HG02973 (cell line): Measurements from ENCODE around the gene TASP1.

Experiments used
- ATAC-seq: cut with Tn5 transposase; IDR thresholded peaks from one replicate; pipeline ENCODE4 v1.9.1; 2021; ENCODE audit warnings: moderate library complexity; ENCODE audit not compliant: unreplicated experiment

TASP1 gene

DNA sequence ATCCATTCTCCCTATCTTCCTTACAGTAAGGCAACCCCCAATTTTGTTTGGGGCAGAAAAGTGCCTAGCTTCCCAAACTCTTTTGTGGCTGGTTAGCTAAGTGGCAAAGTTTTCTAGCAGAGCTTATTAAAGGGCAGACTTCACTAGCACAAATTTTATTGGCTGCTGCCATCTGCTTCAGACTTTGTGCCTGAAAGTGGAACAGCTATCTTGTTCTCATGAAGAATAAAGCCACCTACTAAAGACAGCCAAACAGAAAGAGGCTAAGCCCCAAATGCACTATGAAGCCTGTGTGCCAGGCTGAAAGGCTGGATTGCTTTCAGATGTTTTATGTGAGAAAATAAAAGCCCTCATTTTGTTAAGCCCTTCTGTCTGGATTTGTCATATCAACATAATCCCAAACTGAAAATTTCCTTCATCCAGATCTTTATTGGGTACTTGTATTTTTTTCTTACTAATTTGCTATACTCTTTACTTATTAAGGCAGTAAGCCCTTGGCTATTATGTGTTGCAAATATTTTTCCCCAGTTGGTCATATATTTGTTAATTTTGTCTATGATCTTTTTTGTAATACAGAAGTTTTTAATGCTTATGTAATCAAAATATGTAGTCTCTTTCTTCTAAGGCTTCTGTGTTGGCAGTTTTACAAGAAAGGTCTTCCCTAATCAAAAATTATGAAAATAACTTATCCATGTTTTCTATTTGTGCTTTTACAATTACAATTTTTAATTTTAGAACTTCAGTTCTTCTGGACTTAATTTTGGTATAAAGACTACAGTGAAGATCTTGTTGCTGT lies 191.1 kb downstream of the TASP1 start:
- no peak for ATAC-seq

GRCh38 chr20:13443690-13444089 lies 195.0 kb downstream of the TASP1 start:
- ATAC-seq: no peak

DNA sequence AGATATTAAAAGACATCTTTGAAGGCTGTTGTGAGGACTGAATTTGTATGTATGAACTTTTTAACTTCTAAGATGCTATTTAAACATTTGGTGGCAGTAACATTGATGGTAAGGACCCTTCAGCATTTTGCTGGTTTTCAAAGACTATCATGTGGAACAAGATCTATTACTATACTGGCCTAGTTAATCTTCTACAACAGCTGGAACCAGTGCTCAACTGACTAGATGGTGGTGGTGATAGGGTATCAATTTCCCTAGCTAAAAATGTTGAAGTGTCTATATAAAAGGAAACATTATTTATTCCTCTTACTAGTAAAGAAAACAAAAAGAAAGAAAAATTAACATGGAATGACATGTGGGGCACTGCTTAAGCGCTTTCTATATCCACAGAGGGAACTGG lies 195.7 kb downstream of the TASP1 start:
- no peak for ATAC-seq

GRCh38 chr20:13441388-13441787 lies 197.3 kb downstream of the TASP1 start:
- no peak for ATAC-seq

DNA sequence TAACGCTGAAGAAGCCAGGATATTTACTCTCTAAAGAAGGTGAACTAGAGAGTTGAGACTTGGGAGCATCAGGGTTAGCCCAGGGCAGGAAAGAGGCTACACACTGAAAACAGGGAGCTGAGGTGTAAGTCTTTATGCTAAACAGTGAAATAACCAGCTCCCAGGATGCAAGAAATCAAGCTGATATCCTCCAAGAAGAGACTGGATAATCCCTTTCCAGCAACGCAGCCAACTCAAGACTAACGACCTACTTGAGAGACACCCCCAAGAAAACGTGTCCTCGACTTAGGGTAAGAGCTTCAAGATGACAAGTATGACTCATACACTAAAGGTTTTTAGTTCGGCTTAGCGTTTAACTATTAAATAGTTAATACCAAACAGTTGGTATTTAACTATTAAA lies 202.2 kb downstream of the TASP1 start:
- no peak for ATAC-seq

DNA sequence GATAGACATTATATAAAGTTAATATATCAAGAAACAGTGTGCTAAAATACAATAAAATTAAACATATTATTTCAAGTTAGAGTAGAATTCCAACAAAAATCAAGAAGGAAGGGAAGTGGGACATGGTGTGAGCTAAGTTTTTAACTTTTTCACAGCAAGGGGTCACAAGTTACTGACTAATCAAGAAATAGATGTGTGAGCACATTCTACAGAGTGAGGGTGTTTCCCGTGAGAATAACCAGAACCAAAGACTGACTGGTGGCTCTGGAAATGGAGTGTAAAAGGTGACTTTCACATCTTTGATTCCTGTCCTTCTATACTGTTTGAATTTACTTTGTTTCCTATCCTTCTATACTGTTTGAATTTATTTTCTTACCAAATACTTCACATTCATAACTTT lies 206.6 kb downstream of the TASP1 start:
- no peak for ATAC-seq

DNA sequence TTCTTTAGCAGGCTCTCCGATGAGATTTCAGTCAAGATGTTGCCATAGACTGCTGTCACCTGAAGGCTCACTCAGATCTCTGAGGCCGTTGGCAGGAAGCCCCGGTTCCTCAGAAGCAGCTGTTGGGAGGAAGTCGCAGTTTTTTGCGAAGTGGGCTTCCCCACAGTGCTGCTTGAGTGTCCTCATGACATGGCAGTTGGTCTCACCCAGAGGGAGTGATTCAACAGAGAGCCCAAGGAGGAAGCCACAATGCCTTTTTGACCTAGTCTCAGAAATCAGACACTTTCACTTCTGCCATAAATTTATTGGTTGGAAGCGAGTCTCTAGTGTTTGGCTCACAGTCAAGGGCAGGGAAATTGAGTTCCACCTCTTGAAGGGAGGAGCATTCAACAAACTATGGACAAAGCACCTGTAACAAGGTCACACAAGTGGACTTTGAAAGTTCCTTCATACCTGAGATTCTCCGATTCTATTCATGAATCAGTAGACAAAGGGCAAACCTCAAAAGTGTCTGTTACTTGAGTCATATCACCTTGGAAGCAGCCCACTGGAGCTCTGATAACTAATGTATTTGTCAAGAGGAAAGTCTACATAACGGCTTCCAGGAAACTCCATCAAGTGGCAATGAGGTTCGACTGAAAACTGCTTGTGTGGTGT lies 208.3 kb downstream of the TASP1 start:
- no peak for ATAC-seq

- ATAC-seq: no peak
These were observed 210.0 kb downstream of the TASP1 start for GRCh38 chr20:13428684-13429083.

DNA sequence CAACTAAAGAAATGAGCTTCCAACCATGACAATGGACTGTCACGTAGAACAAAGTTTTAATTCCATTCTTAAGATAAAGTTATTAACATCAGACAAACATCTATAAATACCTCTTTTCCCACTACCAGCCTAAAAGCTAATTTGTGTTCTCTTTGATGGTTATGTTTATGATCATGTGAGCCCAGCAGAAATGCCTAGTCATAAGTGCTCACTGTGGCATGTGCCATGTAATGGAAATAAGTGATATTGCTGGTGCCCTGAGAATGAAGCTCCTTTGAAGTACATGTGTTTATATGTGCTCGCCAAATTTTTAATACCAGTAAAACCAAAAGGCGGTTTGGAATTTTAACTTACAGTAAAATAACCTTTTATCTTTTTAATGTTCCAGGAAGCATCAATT lies 211.9 kb downstream of the TASP1 start:
- no peak for ATAC-seq

DNA sequence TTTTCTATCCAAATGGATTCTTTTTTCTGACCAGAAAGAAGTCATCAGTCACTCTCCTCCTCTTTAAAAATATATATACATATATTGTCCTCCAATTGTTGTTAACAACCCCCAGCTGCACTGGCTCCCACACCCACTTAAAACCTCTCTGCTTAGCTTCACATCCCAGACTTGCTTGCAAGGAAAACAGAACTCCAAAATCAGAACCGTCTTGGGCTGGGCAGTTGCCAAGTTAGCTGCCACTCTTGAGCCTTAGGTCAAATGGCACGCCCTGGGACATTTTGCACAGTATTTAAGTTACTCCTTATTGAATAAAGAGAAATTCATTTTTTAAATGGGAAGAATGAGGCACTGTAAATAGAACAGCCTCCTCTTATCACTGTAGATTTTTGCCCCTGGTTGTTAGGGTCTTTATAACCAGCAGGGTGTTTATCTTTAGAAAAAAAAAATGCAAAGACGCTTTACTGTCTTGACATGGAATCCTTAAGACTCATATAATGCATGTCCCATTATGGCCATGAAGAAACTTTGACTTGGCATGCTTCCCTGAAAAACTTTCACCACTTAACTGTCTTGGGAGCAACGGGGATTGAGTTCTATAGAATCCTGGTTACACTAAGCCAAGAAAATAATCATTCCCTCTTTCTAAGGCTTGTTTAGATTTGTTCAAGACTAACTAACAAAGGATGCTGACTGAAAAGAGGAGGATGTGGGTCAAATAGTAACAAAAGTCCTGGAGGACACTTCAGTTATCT lies 213.2 kb downstream of the TASP1 start:
- ATAC-seq: no peak

- no peak for ATAC-seq
These were observed 214.4 kb downstream of the TASP1 start for GRCh38 chr20:13424174-13424833.

DNA sequence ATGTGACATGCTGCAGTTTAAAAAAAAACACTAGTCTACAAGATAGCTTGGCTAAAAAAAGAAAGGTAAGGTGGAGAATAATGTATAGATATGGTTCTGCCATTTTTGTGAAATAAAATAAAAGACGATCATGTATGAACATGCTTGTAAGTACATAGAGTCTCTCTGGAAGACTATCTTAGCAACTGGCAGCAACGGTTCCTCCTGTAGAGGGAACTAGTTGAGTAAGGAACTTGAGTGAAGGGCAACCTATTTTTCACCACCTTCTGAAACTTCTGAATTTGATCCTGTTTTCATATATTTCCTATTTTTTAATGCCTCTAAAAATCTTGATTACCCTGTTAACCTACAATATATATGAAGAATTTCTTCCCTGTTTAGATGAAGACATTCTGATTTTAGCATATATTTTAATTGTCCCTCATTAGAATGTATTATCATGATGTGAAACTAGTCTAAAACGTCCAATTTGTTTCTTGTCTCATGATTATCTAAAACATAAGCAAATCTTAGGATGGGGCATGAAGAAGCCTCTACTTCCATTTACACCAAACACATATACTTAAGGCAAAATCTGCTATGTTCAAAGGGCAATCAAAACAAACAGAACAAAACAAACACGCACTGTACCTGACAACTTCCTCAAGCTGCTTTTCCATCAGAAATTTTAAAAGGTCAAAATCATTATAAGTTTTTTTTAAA lies 215.1 kb downstream of the TASP1 start:
- ATAC-seq: no peak

DNA sequence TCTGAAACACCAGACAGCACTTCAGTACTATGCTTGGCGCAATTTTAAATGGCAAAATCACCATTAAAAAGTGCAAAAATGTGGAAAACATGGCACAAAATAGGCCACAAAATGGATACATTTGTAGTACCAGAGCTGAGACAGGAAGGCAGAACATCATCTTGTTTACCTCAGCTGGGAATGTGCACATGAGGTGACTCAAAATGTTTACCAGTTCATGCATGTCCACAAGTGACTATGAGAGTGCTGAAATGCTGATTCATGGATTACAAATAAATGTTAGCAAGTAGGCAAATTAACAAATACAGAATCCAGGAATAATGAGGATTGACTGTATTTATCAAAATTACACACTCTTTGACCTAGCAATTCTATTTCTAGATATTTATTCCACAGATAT lies 216.1 kb downstream of the TASP1 start:
- ATAC-seq: no peak

DNA sequence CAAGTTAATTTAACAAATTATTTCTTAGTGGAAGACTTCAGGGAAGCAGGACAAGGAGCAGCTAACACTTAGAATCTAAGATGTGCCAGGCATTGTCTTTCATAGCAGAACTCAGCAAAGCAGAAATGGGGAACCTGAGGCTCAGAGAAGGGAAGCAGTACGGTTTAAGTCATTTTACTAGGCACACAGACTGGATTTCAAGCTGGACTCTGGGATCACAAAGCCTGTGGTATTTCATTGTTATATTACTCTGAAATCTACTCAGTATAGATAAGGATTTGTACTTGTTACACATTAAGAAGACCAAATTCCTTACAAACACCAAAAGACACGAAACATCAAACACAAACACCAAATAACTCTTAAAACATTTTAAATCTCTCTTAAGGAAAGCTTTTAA lies 218.1 kb downstream of the TASP1 start:
- no peak for ATAC-seq

DNA sequence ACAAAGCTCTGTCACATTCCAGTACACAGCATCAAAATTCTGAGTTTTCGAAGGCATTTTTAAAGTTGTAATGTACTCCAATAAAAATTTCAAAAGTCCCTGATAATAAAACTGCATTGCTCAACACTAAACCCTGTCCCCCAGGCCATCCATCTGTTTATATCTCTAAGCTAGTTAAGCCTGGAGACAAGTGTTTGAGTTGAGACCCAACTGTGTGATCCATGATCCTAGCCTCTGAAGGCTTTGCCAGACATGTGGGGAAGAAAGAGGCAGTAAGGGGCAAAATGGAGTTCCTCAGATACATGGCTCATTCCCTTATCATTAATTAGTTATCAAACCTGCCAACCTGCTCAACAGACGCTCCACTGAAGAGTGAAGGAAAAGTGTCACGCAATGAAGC lies 219.3 kb downstream of the TASP1 start:
- no peak for ATAC-seq

GRCh38 chr20:13418263-13419229 lies 220.2 kb downstream of the TASP1 start:
- no peak for ATAC-seq

- ATAC-seq: no peak
These were observed 222.2 kb downstream of the TASP1 start for GRCh38 chr20:13416531-13416930.

GRCh38 chr20:13412806-13413445 lies 225.8 kb downstream of the TASP1 start:
- no peak for ATAC-seq

GRCh38 chr20:13404293-13404692 lies 234.4 kb downstream of the TASP1 start:
- no peak for ATAC-seq
